PFSK-1 (cell line): ENCODE measurements around the gene ARHGAP5.

Experiments
- FOXP2 ChIP-seq: optimal IDR thresholded peaks from 2 replicates; pipeline ENCODE3; 2011; ENCODE audit warnings: borderline replicate concordance, control low read depth, inconsistent platforms; ENCODE audit not compliant: insufficient read depth; ENCODE audit errors: extremely low read length, extremely low read depth
- POLR2AphosphoS5 ChIP-seq: IDR thresholded peaks from 2 replicates; pipeline ENCODE4 v1.6.1; 2012; ENCODE audit warnings: low read depth, mild to moderate bottlenecking, control low read depth, low read length, moderate library complexity
- REST ChIP-seq, 2 experiments: IDR thresholded peaks; 2 replicates each; pipeline versions ENCODE4 v1.6.1 to v1.8.0; 2011 to 2012; ENCODE audit warnings: low read depth in 2 of 2, low read length in 2 of 2, control low read depth in 1 of 2, inconsistent platforms in 1 of 2, mild to moderate bottlenecking in 1 of 2, moderate library complexity in 1 of 2; ENCODE audit not compliant: insufficient read depth in 1 of 2
- SIN3A ChIP-seq: IDR thresholded peaks from 2 replicates; pipeline ENCODE4 v1.6.1; 2012; ENCODE audit warnings: mild to moderate bottlenecking, low read length, moderate library complexity, borderline replicate concordance; ENCODE audit not compliant: insufficient read depth
- TAF1 ChIP-seq: IDR thresholded peaks from 2 replicates; pipeline ENCODE4 v1.6.1; 2012; ENCODE audit warnings: low read length, control low read depth, borderline replicate concordance; ENCODE audit not compliant: insufficient read depth

Gene ARHGAP5

DNA sequence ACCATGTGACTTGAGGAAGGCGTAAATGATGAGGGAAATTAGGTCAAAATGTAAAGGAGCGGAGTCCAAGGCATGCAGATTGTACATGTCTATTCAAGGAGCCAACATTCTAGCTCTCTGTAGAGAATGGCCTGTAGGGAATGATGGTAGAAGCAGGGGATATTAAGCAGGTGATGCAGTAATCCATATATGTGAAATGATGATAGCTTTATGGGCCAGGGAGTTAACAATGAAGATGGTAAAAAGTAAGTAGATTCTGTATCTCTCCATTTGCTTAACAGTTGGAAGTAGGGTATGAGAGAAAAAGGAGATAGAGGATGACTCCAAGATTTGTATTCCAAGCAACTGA, 33.4 kb downstream of the ARHGAP5 start:
- TF ChIP-seq REST (IDR thresholded peaks at IDR 0.05; ENCODE audit: insufficient read depth in 1 of 2, low read depth in 2 of 2, low read length in 2 of 2) (no peak), POLR2AphosphoS5 (no peak), TAF1 (no peak), SIN3A (no peak), FOXP2 (no peak)

- TF ChIP-seq TAF1: no peak
- no peak for TF ChIP-seq REST (IDR thresholded peaks at IDR 0.05; ENCODE audit: insufficient read depth in 1 of 2, low read depth in 2 of 2, low read length in 2 of 2)
These were observed 44.4 kb downstream of the ARHGAP5 start for GRCh38 chr14:32121536-32121935.

DNA sequence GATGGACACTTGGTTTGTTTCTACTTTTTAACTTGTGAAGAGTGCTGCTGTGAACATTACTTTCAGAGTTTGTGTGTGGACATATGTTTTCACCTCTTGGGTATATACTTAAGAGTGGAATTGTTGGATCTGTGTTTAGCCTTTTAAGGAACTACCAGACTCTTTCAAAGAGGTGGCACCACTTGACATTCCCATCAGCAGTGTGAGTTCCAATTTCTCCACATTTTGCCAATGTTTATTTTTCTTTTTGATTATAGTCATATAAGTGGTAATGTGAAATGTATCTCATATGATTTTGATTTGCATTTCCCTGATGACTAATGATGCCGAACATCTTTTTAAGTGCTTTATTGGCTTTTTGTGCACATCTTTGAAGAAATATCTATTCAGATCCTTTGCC, 44.8 kb downstream of the ARHGAP5 start:
- TF ChIP-seq FOXP2: no peak
- no peak for TF ChIP-seq REST (IDR thresholded peaks at IDR 0.05; ENCODE audit: insufficient read depth in 1 of 2, low read depth in 2 of 2, low read length in 2 of 2)
- no peak for TF ChIP-seq TAF1
- no peak for TF ChIP-seq SIN3A
- TF ChIP-seq POLR2AphosphoS5: no peak

GRCh38 chr14:32128703-32129102, 51.6 kb downstream of the ARHGAP5 start:
- TF ChIP-seq REST (IDR thresholded peaks at IDR 0.05; ENCODE audit: insufficient read depth in 1 of 2, low read depth in 2 of 2, low read length in 2 of 2): no peak
- TF ChIP-seq TAF1: no peak
- TF ChIP-seq FOXP2: no peak
- no peak for TF ChIP-seq SIN3A
- TF ChIP-seq POLR2AphosphoS5: no peak

DNA sequence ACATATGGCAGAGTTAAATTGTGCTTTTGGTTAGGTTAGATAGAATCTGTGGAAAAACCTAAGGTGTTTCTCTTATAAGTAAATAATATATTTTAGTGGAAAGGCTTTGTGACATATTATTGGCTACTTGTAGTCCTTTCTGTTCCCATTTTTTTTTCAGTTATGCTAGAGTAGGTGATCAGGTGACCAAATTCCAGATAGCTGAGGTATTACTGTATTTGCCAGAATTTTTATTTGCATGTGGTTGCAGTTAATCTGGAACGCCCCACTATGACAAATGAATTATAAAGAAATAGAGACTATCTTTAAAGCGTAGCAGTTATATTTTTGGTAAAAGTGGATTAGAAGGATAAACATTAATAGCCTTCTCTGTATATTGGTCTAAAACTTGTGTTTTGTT, 52.0 kb downstream of the ARHGAP5 start:
- TF ChIP-seq POLR2AphosphoS5 (no peak), REST (IDR thresholded peaks at IDR 0.05; ENCODE audit: insufficient read depth in 1 of 2, low read depth in 2 of 2, low read length in 2 of 2) (no peak), SIN3A (no peak), FOXP2 (no peak), TAF1 (no peak)
